Fibroblast of lung (primary cell): ENCODE results near the gene HMG20B. TPM values are rescaled to one million over a fixed set of nuclear protein-coding genes. Genes with fewer than 3 reads are reported as not detected.

Experiments used
- DNase-seq, 2 donors: peaks; one replicate each; pipeline versions ENCODE4 v3.0.0 to v3.0.0-alpha.2; 2010; ENCODE audit warnings: low read depth in 2 of 2
- H2AFZ ChIP-seq: 2 replicates; pipeline ENCODE4 v1.5.1; 2012; ENCODE audit warnings: low read length, control low read depth, inconsistent platforms
- H3K27ac ChIP-seq: 2 replicates; pipeline ENCODE4 v1.5.1; 2011; ENCODE audit warnings: low read length, control low read depth; ENCODE audit not compliant: insufficient read depth
- H3K27me3 ChIP-seq: 2 replicates; pipeline ENCODE4 v1.5.1; 2011; ENCODE audit warnings: mild to moderate bottlenecking, low read length; ENCODE audit not compliant: control insufficient read depth, insufficient read depth
- H3K36me3 ChIP-seq: 2 replicates; pipeline ENCODE4 v1.5.1; 2011; ENCODE audit warnings: low read length; ENCODE audit not compliant: control insufficient read depth, insufficient read depth
- H3K4me1 ChIP-seq: 2 replicates; pipeline ENCODE4 v1.5.1; 2011; ENCODE audit warnings: low read length; ENCODE audit not compliant: control insufficient read depth, insufficient read depth; ENCODE audit errors: extremely low read depth
- H3K4me2 ChIP-seq: 2 replicates; pipeline ENCODE4 v1.5.1; 2011; ENCODE audit warnings: low read length, control low read depth; ENCODE audit not compliant: insufficient read depth; ENCODE audit errors: extremely low read depth
- H3K4me3 ChIP-seq, 4 experiments: fragments of 200-600 bp in 1 of 4; sonication (generic) in 1 of 4; replicated peaks in 1 of 4; 2 replicates each; pipeline ENCODE4 v1.5.1; 2011 to 2016; ENCODE audit warnings: low read length in 4 of 4, low read depth in 3 of 4, mild to moderate bottlenecking in 3 of 4, control low read depth in 2 of 4, inconsistent platforms in 1 of 4, mixed read lengths in 1 of 4; ENCODE audit not compliant: insufficient read depth in 1 of 4; ENCODE audit errors: control extremely low read depth in 1 of 4
- H3K79me2 ChIP-seq: 2 replicates; pipeline ENCODE4 v1.5.1; 2012; ENCODE audit warnings: mild to moderate bottlenecking, low read length, inconsistent platforms; ENCODE audit not compliant: control insufficient read depth, insufficient read depth
- H3K9ac ChIP-seq: 2 replicates; pipeline ENCODE4 v1.5.1; 2011; ENCODE audit warnings: mild to moderate bottlenecking, low read length, control low read depth; ENCODE audit not compliant: insufficient read depth
- H3K9me3 ChIP-seq: 2 replicates; pipeline ENCODE4 v1.5.1; 2012; ENCODE audit warnings: low read depth, low read length; ENCODE audit not compliant: control insufficient read depth, insufficient read depth
- H4K20me1 ChIP-seq: 2 replicates; pipeline ENCODE4 v1.5.1; 2011; ENCODE audit warnings: low read length; ENCODE audit not compliant: control insufficient read depth, insufficient read depth; ENCODE audit errors: extremely low read depth
- EZH2 ChIP-seq: IDR thresholded peaks from 2 replicates; pipeline ENCODE4 v1.5.1; 2012; ENCODE audit warnings: low read length, control low read depth, mild to moderate bottlenecking; ENCODE audit errors: missing control alignments
- polyA plus RNA-seq, 2 donors: library from polyadenylated mRNA; depleted of rRNA in 1 of 2; stranded (reverse) in 1 of 2; unstranded in 1 of 2; fragments of >200 nt; gene quantifications; 2 replicates each; pipeline ENCODE4 v1.2.1, GENCODE V29; 2011 to 2012; ENCODE audit warnings: missing spikeins in 1 of 2
- total RNA-seq: library from RNA; depleted of rRNA; stranded (reverse); fragments of >200 nt; gene quantifications from 2 replicates; pipeline ENCODE4 v1.2.1, GENCODE V29; 2014
- TF ChIP-seq, protein P1 (sequence below), 2 donors: IDR thresholded peaks in 1 of 2; conservative IDR thresholded peaks in 1 of 2; 1 replicate in 1 of 2; 2 replicates in 1 of 2; pipeline ENCODE4 v1.5.1; 2011 to 2012; ENCODE audit warnings: low read length in 2 of 2, control low read depth in 1 of 2, inconsistent platforms in 1 of 2, low read depth in 1 of 2, mild to moderate bottlenecking in 1 of 2

The HMG20B gene
- total and polyA plus RNA-seq, 2 donors (not counting 1 experiment from before 2014, with no cell fraction given): 27.3 to 63.6 TPM

DNA sequence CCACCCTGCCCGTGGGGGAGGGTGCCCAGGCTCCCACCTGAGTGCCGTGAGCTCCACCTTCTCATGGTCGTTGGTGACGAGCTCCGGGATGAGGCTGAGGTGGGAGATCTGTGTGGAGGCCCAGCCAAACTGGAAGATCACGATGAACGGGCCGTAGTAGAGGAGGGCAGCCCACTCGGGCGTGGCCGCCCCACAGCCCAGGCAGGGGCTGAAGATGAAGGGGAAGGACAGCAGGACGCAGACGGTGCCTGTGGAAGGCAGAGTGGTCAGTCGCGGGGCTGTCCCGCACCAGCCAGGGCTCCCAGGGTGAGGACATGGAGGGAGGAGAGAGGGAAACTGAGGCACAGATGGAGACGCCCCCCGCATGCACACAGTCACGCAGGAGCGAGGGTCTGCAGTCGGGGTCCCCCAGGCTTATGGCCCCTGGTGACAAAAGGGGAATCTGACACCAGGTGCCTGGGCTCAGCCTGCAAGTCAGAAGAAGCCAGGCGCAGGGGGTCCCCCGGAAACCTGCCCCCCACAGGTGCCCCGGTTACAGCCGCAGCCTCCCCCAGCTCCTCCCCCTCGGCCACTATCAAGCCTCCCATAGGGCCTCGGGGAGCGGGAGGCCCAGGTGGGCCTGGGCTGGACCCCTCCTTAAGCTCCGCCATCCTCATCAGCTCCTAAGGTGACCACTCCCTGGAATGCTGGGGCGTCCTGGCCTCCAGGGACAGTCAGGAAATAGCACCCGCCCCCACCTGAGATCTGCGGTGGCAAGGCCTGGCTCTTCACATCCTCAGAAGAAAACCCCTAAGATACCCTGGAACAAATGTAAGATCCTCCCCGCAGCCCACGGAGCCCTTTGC is 21.6 kb upstream of the HMG20B start:
- Histone ChIP-seq H4K20me1 (no peaks in the 10 kb centered on the region), H3K4me3 (no peak overlapping the region), H3K4me1 (peaks cover 3% of the 10 kb centered on the region), H2AFZ (no peak overlapping the region), H3K4me2 (no peak overlapping the region), H3K9ac (no peak overlapping the region), H3K36me3 (peaks cover 14% of the 10 kb centered on the region), H3K79me2 (peaks cover 9% of the 10 kb centered on the region), H3K27me3 (no peaks in the 10 kb centered on the region), H3K9me3 (no peaks in the 10 kb centered on the region), H3K27ac (no peak overlapping the region)
- DNase-seq: no peak
- no peak for TF ChIP-seq EZH2

DNA sequence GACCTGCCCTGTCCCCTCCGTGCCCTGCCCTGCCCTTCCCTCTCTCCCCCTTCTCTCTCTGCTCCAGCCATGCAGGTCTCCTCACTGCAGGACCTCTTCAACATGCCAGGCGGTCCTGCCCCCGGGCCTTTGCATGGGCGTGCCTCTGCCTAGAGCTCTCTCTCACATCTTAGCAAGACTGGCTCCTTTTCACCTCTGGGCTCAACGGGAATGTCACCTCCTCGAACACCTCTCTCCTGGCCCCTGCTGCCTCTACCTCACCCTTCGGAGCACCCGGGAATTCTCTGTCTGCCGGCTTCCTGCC is 21.0 kb upstream of the HMG20B start:
- no peak for DNase-seq
- Histone ChIP-seq H3K4me2 (no peak overlapping the region), H3K79me2 (peaks cover 15% of the 10 kb centered on the region), H3K27me3 (no peaks in the 10 kb centered on the region), H3K9me3 (no peaks in the 10 kb centered on the region), H3K27ac (no peak overlapping the region), H2AFZ (no peak overlapping the region), H3K4me1 (peaks cover 7% of the 10 kb centered on the region), H3K36me3 (peaks cover 14% of the 10 kb centered on the region), H3K4me3 (no peak overlapping the region), H4K20me1 (no peaks in the 10 kb centered on the region), H3K9ac (no peak overlapping the region)
- no peak for TF ChIP-seq EZH2
- TF ChIP-seq, protein P1, sequence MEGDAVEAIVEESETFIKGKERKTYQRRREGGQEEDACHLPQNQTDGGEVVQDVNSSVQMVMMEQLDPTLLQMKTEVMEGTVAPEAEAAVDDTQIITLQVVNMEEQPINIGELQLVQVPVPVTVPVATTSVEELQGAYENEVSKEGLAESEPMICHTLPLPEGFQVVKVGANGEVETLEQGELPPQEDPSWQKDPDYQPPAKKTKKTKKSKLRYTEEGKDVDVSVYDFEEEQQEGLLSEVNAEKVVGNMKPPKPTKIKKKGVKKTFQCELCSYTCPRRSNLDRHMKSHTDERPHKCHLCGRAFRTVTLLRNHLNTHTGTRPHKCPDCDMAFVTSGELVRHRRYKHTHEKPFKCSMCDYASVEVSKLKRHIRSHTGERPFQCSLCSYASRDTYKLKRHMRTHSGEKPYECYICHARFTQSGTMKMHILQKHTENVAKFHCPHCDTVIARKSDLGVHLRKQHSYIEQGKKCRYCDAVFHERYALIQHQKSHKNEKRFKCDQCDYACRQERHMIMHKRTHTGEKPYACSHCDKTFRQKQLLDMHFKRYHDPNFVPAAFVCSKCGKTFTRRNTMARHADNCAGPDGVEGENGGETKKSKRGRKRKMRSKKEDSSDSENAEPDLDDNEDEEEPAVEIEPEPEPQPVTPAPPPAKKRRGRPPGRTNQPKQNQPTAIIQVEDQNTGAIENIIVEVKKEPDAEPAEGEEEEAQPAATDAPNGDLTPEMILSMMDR (conservative IDR thresholded peaks at IDR 0.05 in 1 of 2, IDR thresholded peaks at IDR 0.05 in 1 of 2; ENCODE audit: low read depth in 1 of 2, low read length in 2 of 2): no peak

DNA sequence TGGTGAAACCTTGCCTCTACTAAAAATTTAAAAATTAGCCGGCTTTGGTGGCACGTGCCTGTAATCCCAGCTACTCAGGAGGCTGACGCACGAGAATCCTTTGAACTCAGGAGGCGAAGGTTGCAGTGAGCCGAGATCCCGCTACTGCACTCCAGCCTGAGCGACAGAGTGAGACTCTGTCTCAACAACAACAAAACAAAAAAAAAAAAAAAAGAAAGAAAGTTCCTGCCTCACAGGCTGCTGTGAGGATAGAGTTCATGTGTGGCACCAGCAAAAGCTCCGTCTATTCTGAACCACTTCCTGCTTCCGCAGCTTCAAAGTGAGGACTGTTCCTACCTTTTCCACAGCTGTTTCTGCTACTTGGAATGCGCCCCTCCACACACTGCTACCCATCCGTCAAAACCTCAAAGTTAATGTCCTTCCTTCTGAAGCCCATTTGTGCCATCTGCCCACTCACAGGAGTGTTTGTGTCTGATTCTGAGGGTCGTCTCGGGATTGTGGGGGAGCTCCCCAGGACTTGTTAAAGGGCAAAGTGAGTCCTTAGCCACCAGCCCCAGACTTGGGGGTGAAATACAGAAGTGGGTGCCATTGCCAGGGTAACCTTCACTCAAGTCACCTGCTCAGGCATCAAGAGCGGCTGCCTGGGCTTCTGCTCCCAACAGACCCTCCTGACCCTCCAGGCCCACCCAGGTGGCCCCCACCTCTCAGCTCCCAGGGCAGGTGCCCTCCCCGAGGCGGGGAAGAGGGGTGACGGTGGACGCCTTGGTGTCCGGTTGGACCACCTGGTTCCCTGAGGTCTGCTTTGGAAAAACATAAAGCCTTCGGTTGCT is 18.3 kb upstream of the HMG20B start:
- Histone ChIP-seq H3K9ac (no peak overlapping the region), H3K4me3 (no peak overlapping the region), H3K27me3 (no peaks in the 10 kb centered on the region), H3K9me3 (no peaks in the 10 kb centered on the region), H3K4me1 (peaks cover 7% of the 10 kb centered on the region), H3K79me2 (peaks cover 19% of the 10 kb centered on the region), H4K20me1 (no peaks in the 10 kb centered on the region), H2AFZ (no peak overlapping the region), H3K36me3 (peaks cover 3% of the 10 kb centered on the region), H3K27ac (no peak overlapping the region), H3K4me2 (no peak overlapping the region)
- TF ChIP-seq, protein P1 (conservative IDR thresholded peaks at IDR 0.05 in 1 of 2, IDR thresholded peaks at IDR 0.05 in 1 of 2; ENCODE audit: low read depth in 1 of 2, low read length in 2 of 2): no peak
- no peak for TF ChIP-seq EZH2
- no peak for DNase-seq
